ENCODE data around the gene TPD52L1. TPM values are rescaled to one million over a fixed set of nuclear protein-coding genes. Genes with fewer than 3 reads are reported as not detected.

The TPD52L1 gene
- total RNA-seq, 1 donor from 2014 or later = 200 TPM

DNA sequence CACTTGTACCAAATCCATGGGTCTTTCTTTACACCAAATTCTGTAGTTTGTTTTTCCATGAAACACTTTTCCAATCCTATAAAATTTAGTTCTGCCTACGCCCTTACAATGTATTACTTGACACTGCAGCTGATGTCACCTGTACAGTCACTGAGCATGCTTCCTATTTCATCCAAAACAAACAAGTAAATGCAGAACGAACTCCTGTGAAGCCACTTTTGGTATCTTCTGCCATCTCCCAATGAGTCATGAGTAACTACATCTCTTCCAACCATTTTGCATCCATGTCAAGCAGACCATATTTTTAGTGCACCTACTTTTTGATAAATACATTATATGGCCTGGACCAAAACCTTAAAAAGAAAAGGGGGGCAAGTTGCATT, 105.8 kb downstream of the TPD52L1 start:
- Mint-ChIP-seq H3K36me3 (peaks cover 27% of the 10 kb centered on the region), H3K4me3 (no peak overlapping the region), H3K4me1 (peaks cover 34% of the 10 kb centered on the region), H3K27me3 (ENCODE audit: low read depth) (no peaks in the 10 kb centered on the region), H3K27ac (no peak overlapping the region), H3K9me3 (no peaks in the 10 kb centered on the region)
- no peak for DNase-seq (ENCODE audit: low spot score in 2 of 2, unreplicated experiment in 2 of 2)
- TF ChIP-seq, protein P1, sequence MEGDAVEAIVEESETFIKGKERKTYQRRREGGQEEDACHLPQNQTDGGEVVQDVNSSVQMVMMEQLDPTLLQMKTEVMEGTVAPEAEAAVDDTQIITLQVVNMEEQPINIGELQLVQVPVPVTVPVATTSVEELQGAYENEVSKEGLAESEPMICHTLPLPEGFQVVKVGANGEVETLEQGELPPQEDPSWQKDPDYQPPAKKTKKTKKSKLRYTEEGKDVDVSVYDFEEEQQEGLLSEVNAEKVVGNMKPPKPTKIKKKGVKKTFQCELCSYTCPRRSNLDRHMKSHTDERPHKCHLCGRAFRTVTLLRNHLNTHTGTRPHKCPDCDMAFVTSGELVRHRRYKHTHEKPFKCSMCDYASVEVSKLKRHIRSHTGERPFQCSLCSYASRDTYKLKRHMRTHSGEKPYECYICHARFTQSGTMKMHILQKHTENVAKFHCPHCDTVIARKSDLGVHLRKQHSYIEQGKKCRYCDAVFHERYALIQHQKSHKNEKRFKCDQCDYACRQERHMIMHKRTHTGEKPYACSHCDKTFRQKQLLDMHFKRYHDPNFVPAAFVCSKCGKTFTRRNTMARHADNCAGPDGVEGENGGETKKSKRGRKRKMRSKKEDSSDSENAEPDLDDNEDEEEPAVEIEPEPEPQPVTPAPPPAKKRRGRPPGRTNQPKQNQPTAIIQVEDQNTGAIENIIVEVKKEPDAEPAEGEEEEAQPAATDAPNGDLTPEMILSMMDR (IDR thresholded peaks at IDR 0.05; ENCODE audit: unreplicated experiment) = no peak

DNA sequence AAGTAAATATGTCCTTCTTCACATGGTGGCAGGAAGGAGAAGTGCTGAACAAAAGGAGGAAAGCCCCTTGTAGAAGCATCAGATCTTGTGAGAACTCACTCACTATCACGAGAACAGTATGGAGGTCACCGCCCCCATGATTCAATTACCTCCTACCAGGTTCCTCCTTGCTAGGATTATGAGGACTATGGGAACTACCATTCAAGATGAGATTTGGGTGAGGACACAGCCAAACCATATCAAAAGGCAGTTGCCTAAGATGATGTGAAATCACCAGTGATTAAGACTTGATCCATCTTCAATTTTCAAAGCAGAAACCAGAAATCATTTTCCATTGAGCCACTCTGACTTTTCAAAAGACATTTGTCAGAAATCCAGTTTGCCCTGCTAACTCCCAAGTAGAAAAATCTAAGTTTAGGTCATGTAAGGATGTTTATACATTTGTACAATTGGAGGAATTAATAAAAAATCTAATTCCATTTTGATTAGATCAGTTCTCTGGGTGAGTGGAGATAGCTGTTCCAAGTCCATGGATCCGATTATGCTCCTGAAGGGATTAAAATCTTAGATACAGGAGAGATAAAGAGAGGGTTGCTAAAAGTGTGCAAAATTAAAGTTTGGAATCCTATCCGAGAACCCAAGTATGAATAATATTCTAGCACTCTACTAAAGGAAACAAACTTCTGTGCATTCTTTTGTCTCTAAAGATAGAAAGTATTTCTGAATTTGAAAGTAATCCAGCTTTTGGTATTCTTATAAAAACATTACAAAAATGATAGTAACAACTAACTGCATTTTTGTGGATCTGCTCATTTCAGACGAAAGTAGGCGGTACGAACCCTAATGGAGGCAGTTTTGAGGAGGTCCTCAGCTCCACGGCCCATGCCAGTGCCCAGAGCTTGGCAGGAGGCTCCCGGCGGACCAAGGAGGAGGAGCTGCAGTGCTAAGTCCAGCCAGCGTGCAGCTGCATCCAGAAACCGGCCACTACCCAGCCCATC, 108.7 kb downstream of the TPD52L1 start:
- DNase-seq (ENCODE audit: low spot score in 2 of 2, unreplicated experiment in 2 of 2) = no peak
- H3K4me3 Mint-ChIP-seq = no peak overlapping the region
- H3K36me3 Mint-ChIP-seq = peaks cover 37% of the 10 kb centered on the region
- H3K4me1 Mint-ChIP-seq = peaks cover 10% of the 10 kb centered on the region
- H3K27ac Mint-ChIP-seq = peak overlapping the region; percentile 43
- no peaks in the 10 kb centered on the region for H3K27me3 Mint-ChIP-seq (ENCODE audit: low read depth)
- TF ChIP-seq, protein P1 (IDR thresholded peaks at IDR 0.05; ENCODE audit: unreplicated experiment) = no peak
- no peaks in the 10 kb centered on the region for H3K9me3 Mint-ChIP-seq

DNA sequence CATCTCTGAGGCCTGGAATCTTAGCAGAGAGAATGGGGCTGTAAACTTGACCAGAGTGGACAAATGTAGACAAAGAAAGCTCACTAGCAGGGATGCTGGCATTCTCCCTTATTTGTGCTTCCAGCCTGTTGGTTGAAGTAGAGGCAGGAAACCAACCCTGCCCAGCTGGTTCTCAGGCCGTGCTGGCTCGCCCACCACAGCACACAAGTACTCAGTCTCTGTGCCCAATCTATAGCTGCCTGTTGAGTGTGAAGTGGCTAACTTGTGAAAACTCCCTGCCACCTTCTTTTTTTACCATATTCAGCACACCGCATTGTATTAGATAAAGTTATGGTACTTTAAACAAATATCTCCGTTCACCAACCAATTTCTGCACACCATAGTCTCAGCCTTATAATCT, 110.9 kb downstream of the TPD52L1 start:
- DNase-seq (ENCODE audit: low spot score in 2 of 2, unreplicated experiment in 2 of 2) = no peak
- Mint-ChIP-seq H3K9me3 (no peaks in the 10 kb centered on the region), H3K27ac (peak overlapping the region; percentile 17), H3K27me3 (ENCODE audit: low read depth) (no peaks in the 10 kb centered on the region), H3K4me3 (no peak overlapping the region), H3K36me3 (peaks cover 23% of the 10 kb centered on the region), H3K4me1 (no peaks in the 10 kb centered on the region)
- TF ChIP-seq, protein P1 (IDR thresholded peaks at IDR 0.05; ENCODE audit: unreplicated experiment) = no peak

DNA sequence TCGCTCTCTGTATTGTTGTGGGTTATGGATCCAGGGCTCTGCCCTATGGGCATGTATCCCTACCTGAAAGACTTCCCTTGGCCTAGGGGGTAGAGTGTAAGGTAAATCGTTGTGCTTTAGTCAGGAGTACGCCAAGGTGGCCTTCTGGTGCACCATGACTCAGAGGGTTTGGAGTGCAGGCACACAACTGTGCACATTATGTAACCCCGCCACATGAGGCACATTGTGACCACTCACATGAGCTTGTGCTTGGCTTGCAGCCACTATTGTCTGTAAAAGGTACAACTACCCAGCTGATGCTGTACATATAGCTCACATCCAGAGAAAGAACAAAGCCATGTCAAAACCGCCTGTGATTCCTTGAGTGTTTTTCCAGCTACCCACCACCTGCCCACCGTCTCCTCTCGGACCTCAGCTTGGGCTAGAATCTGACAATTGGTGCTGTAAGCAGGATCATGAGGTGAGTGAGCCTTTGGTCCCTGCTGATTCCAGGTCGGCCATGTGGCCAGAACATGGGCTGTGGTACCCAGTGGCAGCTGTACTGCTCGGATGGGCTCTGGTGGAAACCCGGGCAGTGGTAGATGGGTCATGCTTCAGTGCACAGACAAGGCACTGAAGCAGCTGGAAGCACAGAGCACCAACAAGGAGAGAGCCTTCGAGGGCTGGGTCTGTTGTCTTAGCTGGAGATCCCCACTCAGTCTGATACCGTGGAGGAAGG, 114.4 kb downstream of the TPD52L1 start:
- Mint-ChIP-seq H3K36me3 (peaks cover 42% of the 10 kb centered on the region), H3K4me3 (no peak overlapping the region), H3K4me1 (no peaks in the 10 kb centered on the region), H3K9me3 (no peaks in the 10 kb centered on the region), H3K27me3 (ENCODE audit: low read depth) (no peaks in the 10 kb centered on the region), H3K27ac (no peak overlapping the region)
- no peak for DNase-seq (ENCODE audit: low spot score in 2 of 2, unreplicated experiment in 2 of 2)
- TF ChIP-seq, protein P1 (IDR thresholded peaks at IDR 0.05; ENCODE audit: unreplicated experiment) = no peak

DNA sequence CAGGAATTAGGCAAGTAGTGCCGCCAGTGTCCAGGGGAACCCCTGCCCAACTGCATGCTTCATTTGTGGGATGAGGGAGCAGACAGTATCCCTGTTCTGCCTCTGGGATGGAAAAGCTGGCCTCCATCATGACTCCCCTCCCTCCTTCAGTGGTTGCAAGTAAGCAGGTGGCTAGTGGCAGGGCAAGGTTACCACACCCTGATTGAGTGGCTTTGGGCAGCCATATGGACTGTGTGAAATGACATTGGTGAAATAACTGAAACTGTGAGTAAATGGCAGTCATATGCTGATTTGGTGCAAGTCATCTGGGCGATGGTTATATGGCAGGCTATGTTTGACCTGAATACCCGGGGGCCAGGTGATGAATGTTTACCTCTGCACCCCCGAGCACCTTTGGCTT, 115.2 kb downstream of the TPD52L1 start:
- Mint-ChIP-seq H3K27me3 (ENCODE audit: low read depth) (no peaks in the 10 kb centered on the region), H3K4me3 (no peak overlapping the region), H3K9me3 (no peaks in the 10 kb centered on the region), H3K4me1 (no peaks in the 10 kb centered on the region), H3K36me3 (peaks cover 46% of the 10 kb centered on the region), H3K27ac (no peak overlapping the region)
- no peak for DNase-seq (ENCODE audit: low spot score in 2 of 2, unreplicated experiment in 2 of 2)
- TF ChIP-seq, protein P1 (IDR thresholded peaks at IDR 0.05; ENCODE audit: unreplicated experiment) = no peak

Data from mesothelial cell of epicardium (in vitro differentiated cells).